MM.1S (cell line): ENCODE results near the gene DCAF11.

Experiments
- DNase-seq: peaks from one replicate; pipeline ENCODE4 v3.0.0-alpha.2; 2015
- H2AFZ ChIP-seq: fragments of 300-600 bp; sonication (generic); 2 replicates; pipeline ENCODE4 v1.6.0; 2016; ENCODE audit warnings: antibody characterized with exemption, low read length
- H3F3A ChIP-seq: fragments of 300-600 bp; sonication (generic); 2 replicates; pipeline ENCODE4 v1.6.1; 2016; ENCODE audit warnings: mild to moderate bottlenecking, antibody characterized with exemption, low read length, moderate library complexity, mixed read lengths; ENCODE audit not compliant: insufficient read depth
- H3K27ac ChIP-seq: fragments of 300-600 bp; sonication (generic); 2 replicates; pipeline ENCODE4 v1.5.1; 2016; ENCODE audit warnings: mild to moderate bottlenecking, low read length
- H3K27me3 ChIP-seq: fragments of 300-600 bp; sonication (generic); replicated peaks from 2 replicates; pipeline ENCODE4 v1.6.0; 2016; ENCODE audit warnings: low read length; ENCODE audit not compliant: insufficient read depth
- H3K36me3 ChIP-seq: fragments of 300-600 bp; sonication (generic); replicated peaks from 2 replicates; pipeline ENCODE4 v1.6.1; 2016; ENCODE audit warnings: mild to moderate bottlenecking, low read length, mixed read lengths; ENCODE audit not compliant: insufficient read depth
- H3K4me1 ChIP-seq: fragments of 300-600 bp; sonication (generic); 2 replicates; pipeline ENCODE4 v1.6.1; 2016; ENCODE audit warnings: low read length, mixed read lengths
- H3K4me2 ChIP-seq: fragments of 300-600 bp; sonication (generic); 2 replicates; pipeline ENCODE4 v1.6.0; 2016; ENCODE audit warnings: low read depth, low read length
- H3K4me3 ChIP-seq: fragments of 300-600 bp; sonication (generic); 2 replicates; pipeline ENCODE4 v1.5.1; 2016; ENCODE audit warnings: low read length, mixed read lengths
- H3K79me2 ChIP-seq: fragments of 300-600 bp; sonication (generic); 2 replicates; pipeline ENCODE4 v1.6.1; 2016; ENCODE audit warnings: mixed run types, low read length, mixed read lengths
- H3K9ac ChIP-seq: fragments of 300-600 bp; sonication (generic); 2 replicates; pipeline ENCODE4 v1.6.1; 2016; ENCODE audit warnings: low read length, mixed read lengths
- H3K9me2 ChIP-seq: fragments of 300-600 bp; sonication (generic); replicated peaks from 2 replicates; pipeline ENCODE4 v1.6.1; 2016; ENCODE audit warnings: mild to moderate bottlenecking, low read length, mixed read lengths; ENCODE audit not compliant: insufficient read depth
- H3K9me3 ChIP-seq: fragments of 300-600 bp; sonication (generic); replicated peaks from 2 replicates; pipeline ENCODE4 v1.6.1; 2016; ENCODE audit warnings: mild to moderate bottlenecking, low read length, mixed read lengths; ENCODE audit not compliant: insufficient read depth
- H4K20me1 ChIP-seq: fragments of 300-600 bp; sonication (generic); 2 replicates; pipeline ENCODE4 v1.6.1; 2016; ENCODE audit warnings: mild to moderate bottlenecking, low read length, moderate library complexity, mixed read lengths; ENCODE audit not compliant: insufficient read depth
- CTCF ChIP-seq: fragments of 300-600 bp; sonication (generic); IDR thresholded peaks from 2 replicates; pipeline ENCODE4 v1.5.1; 2016; ENCODE audit warnings: antibody characterized with exemption, low read length, mixed read lengths
- EZH2 ChIP-seq: fragments of 300-600 bp; sonication (generic); optimal IDR thresholded peaks from 2 replicates; pipeline ENCODE3; 2017; ENCODE audit warnings: low read depth, mild to moderate bottlenecking, antibody characterized with exemption, low read length, mixed read lengths
- EZH2phosphoT487 ChIP-seq: fragments of 300-600 bp; sonication (generic); IDR thresholded peaks from 2 replicates; pipeline ENCODE4 v1.6.1; 2018; ENCODE audit warnings: antibody characterized with exemption, low read length

Gene DCAF11

GRCh38 chr14:24071836-24072430 is 42.6 kb upstream of the DCAF11 start:
- no peak overlapping the region for H3K4me2 ChIP-seq
- H2AFZ ChIP-seq, result no peak overlapping the region
- no peaks in the 10 kb centered on the region for H3K27me3 ChIP-seq
- no peaks in the 10 kb centered on the region for H4K20me1 ChIP-seq
- H3K36me3 ChIP-seq, result no peaks in the 10 kb centered on the region
- 0 out of 2 replicates have a peak, but pooled peaks cover 4% of the 10 kb centered on the region for H3K4me1 ChIP-seq
- H3K27ac ChIP-seq, result no peak overlapping the region
- H3K9me2 ChIP-seq, result no peaks in the 10 kb centered on the region
- no peaks in the 10 kb centered on the region for H3F3A ChIP-seq
- DNase-seq, result no peak
- no peaks in the 10 kb centered on the region for H3K9me3 ChIP-seq
- no peaks in the 10 kb centered on the region for H3K79me2 ChIP-seq
- TF ChIP-seq CTCF (no peak), EZH2 (no peak), EZH2phosphoT487 (no peak)
- no peak overlapping the region for H3K9ac ChIP-seq
- H3K4me3 ChIP-seq, result no peak overlapping the region

- Histone ChIP-seq H3K4me2 (no peak overlapping the region), H3K27me3 (no peaks in the 10 kb centered on the region), H3K79me2 (no peaks in the 10 kb centered on the region), H3K9ac (no peak overlapping the region), H3K36me3 (no peaks in the 10 kb centered on the region), H3K27ac (no peak overlapping the region), H3K4me1 (0 out of 2 replicates have a peak, but pooled peaks cover 4% of the 10 kb centered on the region), H2AFZ (no peak overlapping the region), H3K9me2 (no peaks in the 10 kb centered on the region), H3K4me3 (no peak overlapping the region), H3F3A (no peaks in the 10 kb centered on the region), H3K9me3 (no peaks in the 10 kb centered on the region), H4K20me1 (no peaks in the 10 kb centered on the region)
- no peak for TF ChIP-seq EZH2phosphoT487
- no peak for TF ChIP-seq EZH2
- TF ChIP-seq CTCF, result no peak
- DNase-seq, result no peak
Observed at GRCh38 chr14:24072436-24072835, 42.1 kb upstream of the DCAF11 start.

GRCh38 chr14:24072881-24073877 is 41.4 kb upstream of the DCAF11 start:
- no peaks in the 10 kb centered on the region for H3K36me3 ChIP-seq
- no peaks in the 10 kb centered on the region for H4K20me1 ChIP-seq
- H3K4me2 ChIP-seq, result no peak overlapping the region
- H3K4me3 ChIP-seq, result no peak overlapping the region
- no peak for DNase-seq
- 0 out of 2 replicates have a peak, but pooled peaks cover 4% of the 10 kb centered on the region for H3K4me1 ChIP-seq
- H3K9ac ChIP-seq, result no peak overlapping the region
- H3K9me3 ChIP-seq, result no peaks in the 10 kb centered on the region
- H3K9me2 ChIP-seq, result no peaks in the 10 kb centered on the region
- TF ChIP-seq EZH2phosphoT487 (no peak), EZH2 (no peak), CTCF (no peak)
- H2AFZ ChIP-seq, result no peak overlapping the region
- no peaks in the 10 kb centered on the region for H3K79me2 ChIP-seq
- no peaks in the 10 kb centered on the region for H3K27me3 ChIP-seq
- H3K27ac ChIP-seq, result no peak overlapping the region
- H3F3A ChIP-seq, result no peaks in the 10 kb centered on the region
